IMR-90 (cell line): ENCODE data around the gene CRYBA4. TPM values are rescaled to one million over a fixed set of nuclear protein-coding genes. Genes with fewer than 3 reads are reported as not detected.

Experiments used
- ATAC-seq: fragments of 200-7000 bp; cut with Tn5 transposase; 2 replicates; pipeline ENCODE4 v1.9.1; 2020; ENCODE audit warnings: low read depth, mild to moderate bottlenecking, moderate library complexity
- BruUV-seq: library from RNA; stranded (reverse); fragments of 400-500 nt; replicated peaks from 2 replicates; lab custom pipeline; 2021; lab: Mats Ljungman, UMichigan
- CTCF ChIA-PET: fragments of 300-600 bp; formaldehyde crosslinking; extraction: SDS; loops from one replicate; lab custom pipeline; 2021; ENCODE audit warnings: antibody characterized with exemption; lab: Yijun Ruan, JAX
- POLR2A ChIA-PET: fragments of 300-600 bp; sonication (Branson Sonifier 250); formaldehyde crosslinking; loops from one replicate; lab custom pipeline; 2022; ENCODE audit warnings: antibody characterized with exemption; ENCODE audit not compliant: unreplicated experiment; lab: Charles Lee
- DNase-seq: peaks from one replicate; pipeline ENCODE4 v3.0.0; 2013
- H2AFZ ChIP-seq: replicated peaks from 2 replicates; pipeline ENCODE3; 2013; ENCODE audit warnings: low read length, mild to moderate bottlenecking; ENCODE audit not compliant: poor library complexity
- H2AK5ac ChIP-seq: 2 replicates; pipeline ENCODE4 v1.6.1; 2013; ENCODE audit warnings: low read depth, low read length, inconsistent platforms
- H2AK9ac ChIP-seq: replicated peaks from 2 replicates; pipeline ENCODE3; 2013; ENCODE audit warnings: mild to moderate bottlenecking, low read depth, low read length, moderate library complexity; ENCODE audit not compliant: poor library complexity
- H2BK120ac ChIP-seq: 2 replicates; pipeline ENCODE4 v1.6.1; 2013; ENCODE audit warnings: low read depth, low read length, inconsistent platforms
- H2BK15ac ChIP-seq: 3 replicates; pipeline ENCODE4 v1.6.1; 2013; ENCODE audit warnings: low read depth, low read length, inconsistent platforms
- H2BK20ac ChIP-seq: 2 replicates; pipeline ENCODE4 v1.6.1; 2013; ENCODE audit warnings: low read depth, mild to moderate bottlenecking, inconsistent platforms, low read length, moderate library complexity
- H2BK5ac ChIP-seq: 2 replicates; pipeline ENCODE4 v1.6.1; 2013; ENCODE audit warnings: mild to moderate bottlenecking, low read depth, low read length, inconsistent platforms; ENCODE audit not compliant: poor library complexity, severe bottlenecking
- H3K14ac ChIP-seq: replicated peaks from 2 replicates; pipeline ENCODE4 v1.6.1; 2013; ENCODE audit warnings: low read depth, low read length, inconsistent platforms
- H3K18ac ChIP-seq: 2 replicates; pipeline ENCODE4 v1.6.1; 2013; ENCODE audit warnings: low read depth, low read length, control low read depth
- H3K23ac ChIP-seq: 2 replicates; pipeline ENCODE4 v1.6.1; 2013; ENCODE audit warnings: low read depth, low read length, inconsistent platforms
- H3K27ac ChIP-seq: 2 replicates; pipeline ENCODE4 v1.5.1; 2013; ENCODE audit warnings: mild to moderate bottlenecking, control low read depth, low read length; ENCODE audit not compliant: insufficient read depth
- H3K27me3 ChIP-seq: 2 replicates; pipeline ENCODE4 v1.6.1; 2013; ENCODE audit warnings: low read length; ENCODE audit not compliant: control insufficient read depth, insufficient read depth
- H3K36me3 ChIP-seq: 2 replicates; pipeline ENCODE4 v1.6.1; 2013; ENCODE audit warnings: low read length, mixed read lengths; ENCODE audit not compliant: control insufficient read depth, insufficient read depth
- H3K4ac ChIP-seq: 2 replicates; pipeline ENCODE4 v1.6.1; 2013; ENCODE audit warnings: low read depth, low read length, inconsistent platforms
- H3K4me1 ChIP-seq: 2 replicates; pipeline ENCODE4 v1.6.1; 2013; ENCODE audit warnings: low read length, mixed read lengths; ENCODE audit not compliant: control insufficient read depth, insufficient read depth
- H3K4me2 ChIP-seq: 2 replicates; pipeline ENCODE4 v1.6.1; 2013; ENCODE audit warnings: low read depth, mild to moderate bottlenecking, control low read depth, low read length, moderate library complexity
- H3K4me3 ChIP-seq: 2 replicates; pipeline ENCODE4 v1.5.1; 2013; ENCODE audit warnings: low read depth, mild to moderate bottlenecking, control low read depth, low read length, moderate library complexity; ENCODE audit not compliant: insufficient read depth
- H3K56ac ChIP-seq: 2 replicates; pipeline ENCODE4 v1.6.1; 2013; ENCODE audit warnings: low read length, inconsistent platforms; ENCODE audit not compliant: insufficient read depth; ENCODE audit errors: extremely low read depth
- H3K79me1 ChIP-seq, 2 experiments: 2 replicates each; pipeline ENCODE4 v1.6.1; 2013; ENCODE audit warnings: low read length in 2 of 2, inconsistent platforms in 1 of 2, low read depth in 1 of 2
- H3K9ac ChIP-seq: 2 replicates; pipeline ENCODE4 v1.6.1; 2013; ENCODE audit warnings: low read depth, low read length, control low read depth
- H3K9me1 ChIP-seq: 2 replicates; pipeline ENCODE4 v1.6.1; 2013; ENCODE audit warnings: low read length, inconsistent platforms; ENCODE audit not compliant: insufficient read depth
- H3K9me3 ChIP-seq: 2 replicates; pipeline ENCODE4 v1.6.1; 2013; ENCODE audit warnings: low read length; ENCODE audit not compliant: control insufficient read depth, insufficient read depth
- H4K20me1 ChIP-seq: 2 replicates; pipeline ENCODE4 v1.6.1; 2013; ENCODE audit warnings: low read length, inconsistent platforms; ENCODE audit not compliant: insufficient read depth
- H4K5ac ChIP-seq: 2 replicates; pipeline ENCODE4 v1.6.1; 2013; ENCODE audit warnings: mild to moderate bottlenecking, low read depth, low read length, control low read depth
- H4K8ac ChIP-seq, 2 experiments: 2 replicates each; pipeline ENCODE4 v1.6.1; 2013; ENCODE audit warnings: low read depth in 2 of 2, low read length in 2 of 2, control low read depth in 1 of 2, inconsistent platforms in 1 of 2
- H4K91ac ChIP-seq: 2 replicates; pipeline ENCODE4 v1.6.1; 2013; ENCODE audit warnings: low read depth, low read length, inconsistent platforms; ENCODE audit not compliant: insufficient read depth
- MXI1 ChIP-seq: IDR thresholded peaks from 2 replicates; pipeline ENCODE4 v1.6.1; 2012; ENCODE audit warnings: low read depth, mild to moderate bottlenecking, low read length, moderate library complexity, borderline replicate concordance
- POLR2A ChIP-seq: IDR thresholded peaks from 2 replicates; pipeline ENCODE4 v1.6.1; 2012; ENCODE audit warnings: mild to moderate bottlenecking, low read depth, low read length
- WGBS, 2 experiments: methylation state at CpG; one replicate each; pipeline versions ENCODE4 v1.1.5 to v1.1.7; 2013; ENCODE audit warnings: missing lambda C conversion rate in 2 of 2; ENCODE audit not compliant: insufficient read length in 1 of 2; ENCODE audit errors: extremely low coverage in 2 of 2; 5-methylcytosine and 5-hydroxymethylcytosine counted together
- dilution Hi-C: fragments of 300-500 bp; cut with HindIII; formaldehyde crosslinking; loops from one replicate; pipeline ENCODE4 v1.14.3; 2018; ENCODE audit warnings: low sequenced_read_pairs; ENCODE audit not compliant: unreplicated experiment
- in situ Hi-C: fragments of 300-500 bp; cut with MboI; formaldehyde crosslinking; loops from 3 replicates; pipeline ENCODE4 v1.14.3; 2019; ENCODE audit warnings: low sequenced_read_pairs, inconsistent platforms, mixed read lengths
- intact Hi-C: fragments of 100-400 bp; cut with micrococcal nuclease; formaldehyde crosslinking; loops from 2 replicates; pipeline ENCODE4 v1.10.0; 2022
- polyA plus RNA-seq, 3 experiments: library from polyadenylated mRNA; depleted of rRNA; stranded (reverse); fragments of >200 nt; gene quantifications; 2 replicates each; pipeline ENCODE4 v1.2.3, GENCODE V29; 2012; ENCODE audit warnings: low replicate concordance in 1 of 3
- total RNA-seq: library from RNA; depleted of rRNA; stranded (reverse); fragments of >200 nt; gene quantifications from 2 replicates; pipeline ENCODE4 v1.2.3, GENCODE V29; 2012

Gene CRYBA4
- total and polyA plus RNA-seq, 2 of the 4 experiments (the other 2 are of a cell fraction), result not detected

- CTCF ChIA-PET, result interaction anchor here (1.2 kb wide), 1 partner anchor 13 kb away, joined by 3 read pairs; no protein-coding TSS in a partner anchor
- dilution Hi-C loops, result no loop called here
- no CpG with 5 or more reads among the region's 1 CpG for WGBS, 2 experiments
Measured at GRCh38 chr22:26593763-26594162, 28.0 kb upstream of the CRYBA4 start.

More at GRCh38 chr22:26593763-26594162, 28.0 kb upstream of the CRYBA4 start:
- no peak overlapping the region for H4K5ac ChIP-seq
- no peak overlapping the region for H3K4ac ChIP-seq
- in situ Hi-C loops (loop anchor here (10.0 kb wide), 1 partner anchor 59 kb away; no protein-coding TSS in a partner anchor), intact Hi-C loops (loop anchor here (5.0 kb wide), 1 partner anchor 91 kb away; no protein-coding TSS in a partner anchor)
- H2BK120ac ChIP-seq, result no peak overlapping the region
- H2AFZ ChIP-seq, result no peak overlapping the region
- no peak overlapping the region for H3K18ac ChIP-seq
- H2BK20ac ChIP-seq, result no peak overlapping the region
- H3K27ac ChIP-seq, result no peak overlapping the region
- no peaks in the 10 kb centered on the region for H3K36me3 ChIP-seq
- no peak overlapping the region for H4K91ac ChIP-seq
- no peak overlapping the region for H2AK9ac ChIP-seq
- no peak overlapping the region for H2BK5ac ChIP-seq
- peaks cover 3% of the 10 kb centered on the region for H3K4me1 ChIP-seq
- H3K79me1 ChIP-seq, result peaks cover 6 to 12% of the 10 kb centered on the region in 2 experiments; a peak in 3 of 4 replicates
- H3K4me2 ChIP-seq, result no peak overlapping the region
- H3K9me3 ChIP-seq, result no peaks in the 10 kb centered on the region
- no peak for ATAC-seq
- H2AK5ac ChIP-seq, result no peak overlapping the region
- H2BK15ac ChIP-seq, result no peak overlapping the region
- H3K27me3 ChIP-seq, result peaks cover 23% of the 10 kb centered on the region
- no peak for TF ChIP-seq POLR2A
- no peak for TF ChIP-seq MXI1
- DNase-seq, result no peak
- no peak overlapping the region for H3K14ac ChIP-seq
- H3K23ac ChIP-seq, result no peak overlapping the region
- H4K20me1 ChIP-seq, result peaks cover 4% of the 10 kb centered on the region; the same call in 1 of the 2 replicates
- H4K8ac ChIP-seq, result no peak overlapping the region
- BruUV-seq, result no TSS peak
- no peaks in the 10 kb centered on the region for H3K9me1 ChIP-seq
- POLR2A ChIA-PET, result no interaction called here
- no peak overlapping the region for H3K9ac ChIP-seq
- H3K4me3 ChIP-seq, result no peak overlapping the region
- no peak overlapping the region for H3K56ac ChIP-seq
